Caco-2 (cell line): ENCODE measurements around the gene SDF4. TPM values are rescaled to one million over a fixed set of nuclear protein-coding genes. Genes with fewer than 3 reads are reported as not detected.

Experiments
- BruUV-seq: library from RNA; stranded (reverse); fragments of 400-500 nt; replicated peaks from 2 replicates; lab custom pipeline; 2021; lab: Mats Ljungman, UMichigan
- CTCF ChIA-PET: fragments of 300-600 bp; sonication (Branson Sonifier 250); formaldehyde crosslinking; loops from one replicate; lab custom pipeline; 2022; ENCODE audit warnings: antibody characterized with exemption; lab: Charles Lee
- POLR2A ChIA-PET: fragments of 300-600 bp; sonication (Branson Sonifier 250); formaldehyde crosslinking; loops from one replicate; lab custom pipeline; 2022; ENCODE audit warnings: antibody characterized with exemption; lab: Charles Lee
- DNase-seq, 2 experiments: peaks; one replicate each; pipeline versions ENCODE4 v3.0.0 to v3.0.0-alpha.2; 2020 to 2022
- H3K27me3 ChIP-seq: replicated peaks from 2 replicates; pipeline ENCODE4 v1.6.0; 2011; ENCODE audit warnings: low read length; ENCODE audit not compliant: control insufficient read depth, insufficient read depth
- H3K36me3 ChIP-seq: 2 replicates; pipeline ENCODE4 v1.5.1; 2011; ENCODE audit warnings: low read length; ENCODE audit not compliant: control insufficient read depth, insufficient read depth
- H3K4me1 ChIP-seq: fragments of 250-450 bp; sonication (Bioruptor Pico); 2 replicates; pipeline ENCODE4 v1.5.1; 2020; ENCODE audit warnings: mild to moderate bottlenecking
- H3K4me3 ChIP-seq: 2 replicates; pipeline ENCODE4 v1.5.1; 2011; ENCODE audit warnings: low read depth, mild to moderate bottlenecking, control low read depth, low read length
- H3K9me3 ChIP-seq: fragments of 250-450 bp; sonication (Bioruptor Pico); 2 replicates; pipeline ENCODE4 v1.5.1; 2020; ENCODE audit warnings: mild to moderate bottlenecking, moderate library complexity
- H3K27ac Mint-ChIP-seq: one replicate; pipeline ENCODE4 v1.8.0; 2022; ENCODE audit warnings: mixed read lengths; ENCODE audit not compliant: unreplicated experiment
- H3K27me3 Mint-ChIP-seq: one replicate; pipeline ENCODE4 v1.8.0; 2022; ENCODE audit warnings: mixed read lengths; ENCODE audit not compliant: insufficient read depth, unreplicated experiment
- H3K36me3 Mint-ChIP-seq: one replicate; pipeline ENCODE4 v1.8.0; 2022; ENCODE audit warnings: mild to moderate bottlenecking, mixed read lengths; ENCODE audit not compliant: insufficient read depth, unreplicated experiment
- H3K4me1 Mint-ChIP-seq: one replicate; pipeline ENCODE4 v1.8.0; 2022; ENCODE audit warnings: low read depth, mixed read lengths; ENCODE audit not compliant: unreplicated experiment
- H3K4me3 Mint-ChIP-seq: one replicate; pipeline ENCODE4 v1.8.0; 2022; ENCODE audit warnings: mild to moderate bottlenecking, moderate library complexity, mixed read lengths; ENCODE audit not compliant: unreplicated experiment
- H3K9me3 Mint-ChIP-seq: one replicate; pipeline ENCODE4 v1.8.0; 2022; ENCODE audit warnings: mixed read lengths; ENCODE audit not compliant: unreplicated experiment
- intact Hi-C: fragments of 100-400 bp; cut with micrococcal nuclease; formaldehyde crosslinking; loops from one replicate; pipeline ENCODE4 v1.10.0; 2022; ENCODE audit not compliant: unreplicated experiment
- total RNA-seq: library from RNA; stranded (reverse); gene quantifications from 2 replicates; pipeline ENCODE4 v1.2.3, GENCODE V29; 2022
- TF ChIP-seq, protein P1 (sequence below), 2 experiments: fragments of 200-600 bp in 1 of 2; IDR thresholded peaks; 1 replicate in 1 of 2; 2 replicates in 1 of 2; pipeline versions ENCODE4 v1.5.1 to v1.8.0; 2011 to 2022; ENCODE audit warnings: antibody characterized with exemption in 1 of 2, control low read depth in 1 of 2, inconsistent platforms in 1 of 2, low read depth in 1 of 2, low read length in 1 of 2, mild to moderate bottlenecking in 1 of 2, moderate library complexity in 1 of 2; ENCODE audit not compliant: insufficient read depth in 1 of 2, severe bottlenecking in 1 of 2, unreplicated experiment in 1 of 2

The SDF4 gene
- total RNA-seq, 1 experiment from 2014 or later: 140 TPM

DNA sequence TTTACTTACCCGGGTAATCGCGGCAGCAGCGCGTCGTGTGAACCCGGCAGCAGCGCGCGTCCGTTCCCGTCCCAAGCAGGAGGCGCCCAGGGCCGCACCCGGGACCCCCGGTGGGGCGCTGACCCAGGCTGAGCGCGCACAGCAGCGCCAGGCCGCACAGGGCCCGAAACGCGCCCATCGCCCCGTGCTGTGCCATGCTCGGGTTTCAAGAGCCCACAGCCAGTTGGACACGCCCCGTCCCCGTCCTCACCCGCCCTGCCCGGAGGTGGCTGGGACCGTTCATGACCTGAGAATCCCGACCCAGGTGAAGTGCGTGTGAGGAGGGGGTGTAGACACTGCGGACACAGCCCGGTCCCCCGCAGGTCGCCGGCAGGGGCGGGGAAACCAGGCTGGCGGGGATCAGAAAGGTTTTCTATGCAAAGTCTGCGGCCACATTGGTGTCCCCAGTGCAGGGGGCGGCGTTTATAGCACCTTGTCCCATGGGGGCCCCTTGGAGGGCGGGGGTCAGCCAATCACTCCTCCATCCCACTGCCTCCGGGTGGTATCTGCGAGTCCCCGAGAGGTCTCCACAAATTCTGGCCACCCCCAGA is 25.3 kb downstream of the SDF4 start, which contains the start of gene TNFRSF18:
Gene TNFRSF18, minus strand, starts transcription at position 217 of the 590 bp plus-strand sequence. Its CDS starts 21 bp downstream, at position 196.
- H3K36me3 ChIP-seq: no peaks in the 10 kb centered on the region
- peak in 1 of 2 experiments; percentile 30 for DNase-seq
- POLR2A ChIA-PET: no interaction called here
- Mint-ChIP-seq H3K27ac (no peak within 1 kb of the TSS), H3K4me1 (no peaks in the 10 kb centered on the region), H3K9me3 (no peaks in the 10 kb centered on the region), H3K4me3 (no peak within 1 kb of the TSS), H3K27me3 (no peaks in the 10 kb centered on the region), H3K36me3 (no peaks in the 10 kb centered on the region)
- TF ChIP-seq, protein P1, sequence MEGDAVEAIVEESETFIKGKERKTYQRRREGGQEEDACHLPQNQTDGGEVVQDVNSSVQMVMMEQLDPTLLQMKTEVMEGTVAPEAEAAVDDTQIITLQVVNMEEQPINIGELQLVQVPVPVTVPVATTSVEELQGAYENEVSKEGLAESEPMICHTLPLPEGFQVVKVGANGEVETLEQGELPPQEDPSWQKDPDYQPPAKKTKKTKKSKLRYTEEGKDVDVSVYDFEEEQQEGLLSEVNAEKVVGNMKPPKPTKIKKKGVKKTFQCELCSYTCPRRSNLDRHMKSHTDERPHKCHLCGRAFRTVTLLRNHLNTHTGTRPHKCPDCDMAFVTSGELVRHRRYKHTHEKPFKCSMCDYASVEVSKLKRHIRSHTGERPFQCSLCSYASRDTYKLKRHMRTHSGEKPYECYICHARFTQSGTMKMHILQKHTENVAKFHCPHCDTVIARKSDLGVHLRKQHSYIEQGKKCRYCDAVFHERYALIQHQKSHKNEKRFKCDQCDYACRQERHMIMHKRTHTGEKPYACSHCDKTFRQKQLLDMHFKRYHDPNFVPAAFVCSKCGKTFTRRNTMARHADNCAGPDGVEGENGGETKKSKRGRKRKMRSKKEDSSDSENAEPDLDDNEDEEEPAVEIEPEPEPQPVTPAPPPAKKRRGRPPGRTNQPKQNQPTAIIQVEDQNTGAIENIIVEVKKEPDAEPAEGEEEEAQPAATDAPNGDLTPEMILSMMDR (IDR thresholded peaks at IDR 0.05; ENCODE audit: insufficient read depth in 1 of 2, low read depth in 1 of 2, low read length in 1 of 2, severe bottlenecking in 1 of 2, unreplicated experiment in 1 of 2): no peak
- intact Hi-C loops: no loop called here
- no TSS peak for BruUV-seq
- no peaks in the 10 kb centered on the region for H3K27me3 ChIP-seq
- H3K4me3 ChIP-seq: peak within 1 kb of the TSS; percentile 17
- CTCF ChIA-PET: no interaction called here
- no peaks in the 10 kb centered on the region for H3K9me3 ChIP-seq
- H3K4me1 ChIP-seq: no peaks in the 10 kb centered on the region

DNA sequence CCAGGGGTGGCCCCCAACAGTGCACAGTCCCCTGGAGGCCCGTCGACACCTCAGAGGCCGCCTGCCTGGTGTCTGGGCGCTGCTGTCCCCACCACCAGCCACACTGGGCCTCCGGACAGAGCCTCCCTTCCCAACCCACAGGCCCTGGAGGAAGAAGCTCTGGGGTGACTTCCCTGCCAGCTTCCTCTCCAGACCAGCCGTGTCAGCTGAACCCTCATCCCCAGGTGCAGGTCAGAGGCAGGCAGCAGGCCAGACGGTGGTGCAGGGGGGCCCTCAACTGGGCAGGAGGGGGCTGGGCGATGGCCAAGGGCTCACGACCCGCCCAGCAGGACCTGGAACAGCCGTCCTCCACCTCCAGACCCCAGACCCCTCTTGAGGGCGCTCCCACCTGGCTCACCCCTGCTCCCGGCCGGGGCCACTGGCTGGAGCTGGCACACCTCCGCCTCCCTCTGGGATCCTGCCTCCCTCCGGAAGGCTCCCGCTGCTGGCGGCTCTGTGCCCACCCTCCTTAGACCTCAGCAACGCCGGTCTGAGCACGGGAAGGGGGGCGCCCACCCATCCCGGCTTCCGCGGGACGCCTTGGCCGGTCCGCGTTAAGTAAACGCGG is 25.9 kb downstream of the SDF4 start:
- H3K27ac Mint-ChIP-seq: no peak overlapping the region
- DNase-seq: no peak
- no peaks in the 10 kb centered on the region for H3K9me3 ChIP-seq
- H3K4me3 ChIP-seq: peak overlapping the region; percentile 17; the same call in 1 of the 2 replicates
- no TSS peak for BruUV-seq
- no peaks in the 10 kb centered on the region for H3K4me1 Mint-ChIP-seq
- ChIA-PET POLR2A (no interaction called here), CTCF (no interaction called here)
- TF ChIP-seq, protein P1 (IDR thresholded peaks at IDR 0.05; ENCODE audit: insufficient read depth in 1 of 2, low read depth in 1 of 2, low read length in 1 of 2, severe bottlenecking in 1 of 2, unreplicated experiment in 1 of 2): no peak
- no peaks in the 10 kb centered on the region for H3K27me3 Mint-ChIP-seq
- H3K9me3 Mint-ChIP-seq: no peaks in the 10 kb centered on the region
- H3K36me3 ChIP-seq: no peaks in the 10 kb centered on the region
- intact Hi-C loops: no loop called here
- H3K4me1 ChIP-seq: no peaks in the 10 kb centered on the region
- no peaks in the 10 kb centered on the region for H3K36me3 Mint-ChIP-seq
- H3K27me3 ChIP-seq: no peaks in the 10 kb centered on the region
- H3K4me3 Mint-ChIP-seq: no peak overlapping the region

- Mint-ChIP-seq H3K27ac (no peak overlapping the region), H3K4me3 (no peak overlapping the region), H3K9me3 (no peaks in the 10 kb centered on the region), H3K36me3 (no peaks in the 10 kb centered on the region), H3K27me3 (no peaks in the 10 kb centered on the region), H3K4me1 (no peaks in the 10 kb centered on the region)
- CTCF ChIA-PET: no interaction called here
- no peaks in the 10 kb centered on the region for H3K4me1 ChIP-seq
- H3K36me3 ChIP-seq: no peaks in the 10 kb centered on the region
- no peaks in the 10 kb centered on the region for H3K9me3 ChIP-seq
- intact Hi-C loops: no loop called here
- DNase-seq: no peak
- TF ChIP-seq, protein P1 (IDR thresholded peaks at IDR 0.05; ENCODE audit: insufficient read depth in 1 of 2, low read depth in 1 of 2, low read length in 1 of 2, severe bottlenecking in 1 of 2, unreplicated experiment in 1 of 2): no peak
- H3K4me3 ChIP-seq: no peak overlapping the region
- H3K27me3 ChIP-seq: no peaks in the 10 kb centered on the region
- no TSS peak for BruUV-seq
- POLR2A ChIA-PET: interaction anchor here (0.7 kb wide), 1 partner anchor 86 kb away, joined by 3 read pairs; no protein-coding TSS in a partner anchor
These were observed 26.6 kb downstream of the SDF4 start for GRCh38 chr1:1204998-1205768.
